ENCODE measurements around the gene IL6.
"Not testable (repeated sequence)": the region's sequence is repeated elsewhere in the genome, so short reads cannot be mapped to it uniquely, and the experiment has no call there.

The IL6 gene

DNA sequence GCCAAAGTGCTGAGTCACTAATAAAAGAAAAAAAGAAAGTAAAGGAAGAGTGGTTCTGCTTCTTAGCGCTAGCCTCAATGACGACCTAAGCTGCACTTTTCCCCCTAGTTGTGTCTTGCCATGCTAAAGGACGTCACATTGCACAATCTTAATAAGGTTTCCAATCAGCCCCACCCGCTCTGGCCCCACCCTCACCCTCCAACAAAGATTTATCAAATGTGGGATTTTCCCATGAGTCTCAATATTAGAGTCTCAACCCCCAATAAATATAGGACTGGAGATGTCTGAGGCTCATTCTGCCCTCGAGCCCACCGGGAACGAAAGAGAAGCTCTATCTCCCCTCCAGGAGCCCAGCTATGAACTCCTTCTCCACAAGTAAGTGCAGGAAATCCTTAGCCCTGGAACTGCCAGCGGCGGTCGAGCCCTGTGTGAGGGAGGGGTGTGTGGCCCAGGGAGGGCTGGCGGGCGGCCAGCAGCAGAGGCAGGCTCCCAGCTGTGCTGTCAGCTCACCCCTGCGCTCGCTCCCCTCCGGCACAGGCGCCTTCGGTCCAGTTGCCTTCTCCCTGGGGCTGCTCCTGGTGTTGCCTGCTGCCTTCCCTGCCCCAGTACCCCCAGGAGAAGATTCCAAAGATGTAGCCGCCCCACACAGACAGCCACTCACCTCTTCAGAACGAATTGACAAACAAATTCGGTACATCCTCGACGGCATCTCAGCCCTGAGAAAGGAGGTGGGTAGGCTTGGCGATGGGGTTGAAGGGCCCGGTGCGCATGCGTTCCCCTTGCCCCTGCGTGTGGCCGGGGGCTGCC is at the start of gene IL6:
Gene IL6 (plus strand): TSS at position 294 of the 807 bp plus-strand sequence. CDS start 63 bp downstream, at position 357.
- no peak for DNase-seq (ENCODE audit: low read depth)
- TF ChIP-seq, protein P1, sequence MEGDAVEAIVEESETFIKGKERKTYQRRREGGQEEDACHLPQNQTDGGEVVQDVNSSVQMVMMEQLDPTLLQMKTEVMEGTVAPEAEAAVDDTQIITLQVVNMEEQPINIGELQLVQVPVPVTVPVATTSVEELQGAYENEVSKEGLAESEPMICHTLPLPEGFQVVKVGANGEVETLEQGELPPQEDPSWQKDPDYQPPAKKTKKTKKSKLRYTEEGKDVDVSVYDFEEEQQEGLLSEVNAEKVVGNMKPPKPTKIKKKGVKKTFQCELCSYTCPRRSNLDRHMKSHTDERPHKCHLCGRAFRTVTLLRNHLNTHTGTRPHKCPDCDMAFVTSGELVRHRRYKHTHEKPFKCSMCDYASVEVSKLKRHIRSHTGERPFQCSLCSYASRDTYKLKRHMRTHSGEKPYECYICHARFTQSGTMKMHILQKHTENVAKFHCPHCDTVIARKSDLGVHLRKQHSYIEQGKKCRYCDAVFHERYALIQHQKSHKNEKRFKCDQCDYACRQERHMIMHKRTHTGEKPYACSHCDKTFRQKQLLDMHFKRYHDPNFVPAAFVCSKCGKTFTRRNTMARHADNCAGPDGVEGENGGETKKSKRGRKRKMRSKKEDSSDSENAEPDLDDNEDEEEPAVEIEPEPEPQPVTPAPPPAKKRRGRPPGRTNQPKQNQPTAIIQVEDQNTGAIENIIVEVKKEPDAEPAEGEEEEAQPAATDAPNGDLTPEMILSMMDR (IDR thresholded peaks at IDR 0.05; ENCODE audit: low read depth, low read length, missing control alignments): no peak
- H3K4me3 ChIP-seq (ENCODE audit: low read depth, low read length): no peak within 1 kb of the TSS

DNA sequence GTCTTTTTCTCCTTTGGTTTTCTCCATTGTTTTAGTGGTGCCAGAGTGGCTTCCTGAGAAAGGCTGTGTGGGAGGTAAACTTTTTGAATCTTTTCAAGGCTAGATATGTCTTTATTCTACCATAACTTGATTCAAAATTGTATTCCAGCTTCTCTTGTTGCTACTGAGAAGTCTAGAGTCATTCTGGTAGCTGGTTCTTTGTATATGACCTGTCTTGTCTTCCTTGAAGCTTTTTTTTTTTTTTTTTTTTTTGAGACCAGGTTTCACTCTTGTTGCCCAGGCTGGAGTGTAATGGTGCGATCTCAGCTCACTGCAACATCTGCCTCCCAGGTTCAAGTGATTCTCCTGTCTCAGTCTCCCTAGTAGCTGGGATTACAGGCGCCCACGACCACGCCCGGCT is 49.7 kb upstream of the IL6 start:
- not testable (repeated sequence) for H3K4me3 ChIP-seq (ENCODE audit: low read depth, low read length); DNase-seq (ENCODE audit: low read depth)

DNA sequence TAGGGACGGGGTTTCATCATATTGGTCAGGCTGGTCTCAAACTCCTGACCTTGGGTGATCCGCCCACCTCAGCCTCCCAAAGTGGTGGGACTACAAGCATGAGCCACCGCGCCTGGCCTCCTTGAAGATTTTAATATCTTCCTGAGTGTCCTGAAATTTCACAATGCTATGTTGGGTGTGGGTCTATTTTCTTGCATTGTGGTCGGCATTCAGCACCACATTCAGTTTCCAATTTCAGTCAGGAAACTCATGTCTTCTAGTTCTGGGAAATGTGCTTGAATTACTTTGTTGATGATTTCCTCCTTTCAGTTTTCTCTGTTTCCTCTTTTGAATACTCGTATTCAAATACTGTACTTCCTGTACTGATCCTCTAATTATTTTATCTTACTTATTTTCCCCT is 49.3 kb upstream of the IL6 start:
- no peak overlapping the region for H3K4me3 ChIP-seq (ENCODE audit: low read depth, low read length)
- DNase-seq (ENCODE audit: low read depth): no peak
- TF ChIP-seq, protein P1 (IDR thresholded peaks at IDR 0.05; ENCODE audit: low read depth, low read length, missing control alignments): no peak

- TF ChIP-seq, protein P1 (IDR thresholded peaks at IDR 0.05; ENCODE audit: low read depth, low read length, missing control alignments): no peak
- DNase-seq (ENCODE audit: low read depth): no peak
Observed at GRCh38 chr7:22680482-22680911, 46.5 kb upstream of the IL6 start.

DNA sequence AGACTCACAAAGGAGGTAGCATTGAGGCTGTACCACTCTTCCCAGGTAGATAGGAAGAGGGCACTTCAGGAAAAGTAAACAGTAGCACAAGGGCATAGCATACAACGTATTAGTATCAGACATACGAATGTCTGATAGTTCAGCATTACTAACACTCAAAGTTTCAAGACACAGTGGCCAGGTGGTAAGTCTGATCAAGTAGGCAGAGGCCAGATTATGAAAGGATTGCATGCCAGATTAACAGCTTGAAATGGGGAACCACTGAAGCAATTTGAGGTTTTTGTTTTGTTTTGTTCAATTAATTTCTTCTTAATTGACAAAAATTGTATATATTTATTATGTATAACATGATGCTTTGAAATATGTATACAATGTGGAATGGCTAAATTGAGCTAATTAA is 45.7 kb upstream of the IL6 start:
- H3K4me3 ChIP-seq (ENCODE audit: low read depth, low read length): no peak overlapping the region
- DNase-seq (ENCODE audit: low read depth): no peak
- TF ChIP-seq, protein P1 (IDR thresholded peaks at IDR 0.05; ENCODE audit: low read depth, low read length, missing control alignments): no peak

More at GRCh38 chr7:22680482-22680911, 46.5 kb upstream of the IL6 start:
- no peak overlapping the region for H3K4me3 ChIP-seq (ENCODE audit: low read depth, low read length)

- TF ChIP-seq, protein P1 (IDR thresholded peaks at IDR 0.05; ENCODE audit: low read depth, low read length, missing control alignments): no peak
- no peak overlapping the region for H3K4me3 ChIP-seq (ENCODE audit: low read depth, low read length)
- no peak for DNase-seq (ENCODE audit: low read depth)
Observed at GRCh38 chr7:22681852-22682657, 44.9 kb upstream of the IL6 start.

DNA sequence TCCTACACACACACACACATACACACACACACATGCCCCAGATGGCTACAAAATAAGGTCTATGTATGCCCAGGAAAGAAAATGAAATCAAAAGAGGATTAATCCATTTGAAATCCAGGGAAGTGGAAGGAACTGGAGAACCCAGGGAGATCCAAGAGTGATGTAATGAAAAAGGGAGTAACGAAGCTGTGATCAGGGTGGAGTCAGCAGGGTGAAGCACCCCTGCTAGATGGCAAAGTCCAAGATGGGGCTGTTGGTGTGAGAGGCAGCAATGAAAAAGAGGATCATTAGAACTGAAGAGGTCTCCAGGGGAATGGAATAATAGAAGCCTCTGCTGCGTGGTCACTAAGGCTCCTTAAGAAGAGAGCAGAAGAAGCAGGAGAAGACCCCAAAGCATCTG is 43.6 kb upstream of the IL6 start:
- no peak for DNase-seq (ENCODE audit: low read depth)
- TF ChIP-seq, protein P1 (IDR thresholded peaks at IDR 0.05; ENCODE audit: low read depth, low read length, missing control alignments): no peak
- no peak overlapping the region for H3K4me3 ChIP-seq (ENCODE audit: low read depth, low read length)
